ENCODE results near the gene RGS3.

Gene RGS3

DNA sequence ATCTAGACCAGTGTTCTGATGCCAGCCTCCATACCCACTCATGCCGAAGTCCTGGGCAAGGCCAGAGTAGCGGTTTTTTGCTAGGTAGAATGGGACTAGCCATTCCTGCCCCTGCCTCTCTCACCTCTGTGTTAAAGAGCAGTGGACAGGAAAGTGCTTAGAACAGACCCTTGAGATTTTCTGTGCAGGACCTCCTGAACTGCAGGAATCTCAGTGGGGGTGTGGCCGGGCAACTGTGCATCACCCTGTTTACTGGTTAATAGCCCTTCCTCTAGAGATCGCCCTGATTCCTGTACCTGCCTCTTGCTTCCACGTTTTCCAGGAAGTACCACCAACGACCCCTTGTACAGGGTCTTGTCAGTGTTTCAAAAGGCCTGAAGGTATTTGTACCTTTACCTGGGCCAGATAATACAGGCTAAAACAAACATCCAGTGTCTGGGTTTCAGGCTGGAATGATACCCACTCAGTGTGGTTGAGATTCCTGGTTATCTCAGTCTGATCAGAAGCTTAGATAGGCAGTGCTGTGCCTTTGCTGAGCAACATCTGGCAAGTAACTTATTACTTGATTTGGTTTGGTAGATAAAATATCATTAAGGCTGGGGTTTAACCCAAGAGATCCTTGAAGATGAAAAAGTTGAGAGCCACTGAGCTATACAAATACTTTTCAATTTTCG, 65.9 kb downstream of the RGS3 start:
- DNase-seq (ENCODE audit: low read depth, low spot score), result no peak

DNA sequence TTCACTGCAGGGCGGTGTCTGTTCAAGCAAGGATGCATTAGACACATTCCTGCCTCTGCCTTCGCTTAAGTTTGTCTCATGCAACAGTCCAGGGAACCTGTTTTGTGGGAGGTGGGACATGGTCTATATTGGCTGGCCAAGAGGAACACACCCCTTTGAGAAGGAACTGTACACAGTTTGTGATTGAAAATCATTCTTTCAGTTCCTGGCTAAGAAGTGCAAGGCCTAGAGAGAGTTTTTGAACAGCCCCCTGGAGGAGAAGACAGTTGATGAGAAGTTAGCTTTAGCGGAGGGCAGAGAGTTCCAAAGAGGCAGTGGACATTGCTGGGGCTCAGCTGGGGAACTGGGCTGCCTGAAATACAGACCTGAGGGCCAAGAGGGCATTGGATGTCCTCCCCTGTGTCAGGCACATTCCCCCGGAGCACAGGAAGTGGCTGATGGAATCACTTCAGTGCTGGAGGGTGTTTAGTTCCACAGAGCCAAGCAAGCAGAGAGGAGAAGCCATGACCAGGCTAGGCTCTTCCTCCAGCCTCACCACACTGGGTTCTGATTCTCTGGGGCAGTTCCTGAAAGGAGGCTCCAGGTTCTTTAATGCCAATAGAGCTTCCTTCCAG, 66.6 kb downstream of the RGS3 start:
- DNase-seq (ENCODE audit: low read depth, low spot score), result no peak

DNA sequence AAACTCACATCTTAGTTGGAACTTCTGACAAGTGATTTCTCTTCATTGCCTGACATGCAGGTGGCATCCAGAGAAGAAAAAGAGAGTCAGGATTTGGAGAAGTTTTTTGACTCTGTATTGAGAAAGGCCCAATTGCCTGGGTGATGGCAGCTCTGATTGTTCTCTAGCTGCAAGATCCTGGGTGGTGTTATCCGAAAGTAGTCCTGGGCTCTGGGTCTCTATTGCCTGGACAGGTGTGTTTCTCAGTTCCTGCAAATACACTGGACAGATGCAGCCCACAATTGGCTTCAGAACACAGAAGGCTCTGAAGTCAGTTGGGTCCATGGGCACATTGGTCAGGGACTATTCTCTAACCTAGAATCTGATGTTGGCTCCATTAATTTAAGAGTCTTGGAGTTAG, 67.4 kb downstream of the RGS3 start:
- no peak for DNase-seq (ENCODE audit: low read depth, low spot score)

DNA sequence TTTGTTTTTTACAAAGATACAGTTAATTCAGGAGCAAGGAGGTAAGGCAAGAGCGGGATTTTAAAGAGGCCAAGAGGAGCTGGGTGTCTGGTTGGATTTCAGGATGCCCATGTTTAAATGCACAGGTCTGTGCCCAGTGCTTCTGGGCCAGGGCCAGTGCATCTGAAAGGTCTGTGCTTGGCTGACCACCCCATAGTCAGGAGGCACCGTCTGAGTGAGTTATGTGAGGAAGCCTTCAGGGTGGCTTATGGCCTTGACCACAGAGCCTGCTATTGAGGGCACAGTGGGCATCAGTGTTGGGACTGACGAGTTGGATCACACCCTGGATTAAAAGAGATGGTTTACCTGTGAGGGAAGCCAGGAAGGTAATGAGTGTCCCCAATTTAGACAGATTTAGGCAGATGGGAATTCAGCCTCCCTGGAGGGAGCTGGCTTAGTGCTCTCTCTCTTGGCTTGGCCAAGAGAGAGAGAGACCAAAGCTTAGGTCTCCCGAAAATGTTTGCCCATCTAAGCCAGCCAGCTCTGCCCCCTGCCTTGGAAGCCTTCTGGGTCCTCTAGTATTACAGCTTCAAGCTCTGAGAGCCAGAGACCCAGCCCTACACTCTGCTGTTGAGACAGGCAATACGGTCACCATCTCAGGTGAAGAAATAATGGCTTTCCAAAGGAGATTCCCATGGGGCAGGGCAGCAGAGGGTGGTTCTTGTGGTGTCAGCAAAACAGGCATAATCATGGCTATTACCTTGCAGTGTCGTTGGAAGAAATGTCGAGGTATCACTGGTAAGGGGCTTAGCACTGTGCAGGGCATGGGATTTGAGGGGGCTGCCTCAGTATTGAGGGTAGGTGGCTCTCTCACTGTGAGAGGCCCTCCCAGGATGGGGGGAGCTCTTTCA, 68.6 kb downstream of the RGS3 start:
- DNase-seq (ENCODE audit: low read depth, low spot score), result no peak

DNA sequence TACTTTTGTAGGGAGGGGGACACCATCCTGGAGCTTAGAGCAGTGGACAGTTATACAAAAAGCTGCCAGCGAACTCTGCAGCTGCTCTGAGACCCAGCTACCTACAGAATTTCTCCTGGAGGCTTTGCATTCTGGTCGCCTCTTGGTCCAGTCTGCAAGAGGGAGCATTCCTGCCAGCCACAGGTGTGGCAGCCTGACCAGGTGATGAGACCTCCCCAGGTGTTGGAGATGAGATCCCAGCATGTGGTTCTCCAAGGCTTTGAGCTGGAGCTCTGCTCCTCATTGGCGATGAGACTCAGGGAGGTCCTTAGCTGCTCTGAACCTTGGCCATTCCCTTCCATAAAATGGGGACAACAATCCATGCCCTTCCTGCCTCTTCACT, 69.3 kb downstream of the RGS3 start:
- DNase-seq (ENCODE audit: low read depth, low spot score), result no peak

DNA sequence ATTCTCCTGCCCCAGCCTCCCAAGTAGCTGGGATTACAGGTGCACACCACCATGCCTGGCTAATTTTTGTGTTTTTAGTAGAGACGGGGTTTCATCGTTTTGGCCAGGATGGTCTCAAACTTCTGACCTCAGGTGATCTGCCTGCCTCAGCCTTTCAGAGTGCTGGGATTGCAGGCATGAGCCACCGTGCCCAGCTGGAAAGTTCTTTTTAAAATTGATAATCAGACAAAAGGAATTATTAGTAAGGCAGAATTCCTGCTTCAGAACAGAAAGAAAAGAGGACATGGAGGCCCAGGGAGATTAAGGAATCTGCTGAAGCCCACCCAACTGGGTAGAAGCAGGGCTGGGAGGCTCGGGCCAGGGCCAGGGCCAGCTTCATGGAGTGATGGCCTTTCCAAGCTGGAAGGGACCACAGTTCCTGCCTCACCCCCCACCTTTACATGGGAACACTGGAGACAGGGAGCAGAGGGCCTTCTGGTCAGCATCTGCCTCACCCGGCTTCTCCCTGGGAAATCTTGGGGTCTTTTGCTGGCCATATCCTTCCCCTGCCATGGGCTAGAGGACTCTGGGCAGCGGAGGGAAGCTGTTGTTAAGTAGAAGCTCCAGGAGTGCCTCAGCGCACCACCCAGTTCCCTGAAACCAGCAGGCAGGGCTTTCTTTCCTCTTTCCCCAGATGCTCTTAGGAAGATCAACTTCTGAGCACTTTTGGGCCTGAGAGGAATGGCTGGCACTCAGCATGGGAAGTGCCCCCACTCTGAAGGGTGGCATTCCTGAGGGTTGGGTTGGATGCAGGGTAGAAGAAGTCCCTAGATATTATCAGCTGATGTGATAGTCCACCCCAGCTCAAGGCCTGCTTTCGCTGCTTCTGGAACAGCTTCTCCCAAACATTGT, 70.1 kb downstream of the RGS3 start:
- no peak for DNase-seq (ENCODE audit: low read depth, low spot score)

DNA sequence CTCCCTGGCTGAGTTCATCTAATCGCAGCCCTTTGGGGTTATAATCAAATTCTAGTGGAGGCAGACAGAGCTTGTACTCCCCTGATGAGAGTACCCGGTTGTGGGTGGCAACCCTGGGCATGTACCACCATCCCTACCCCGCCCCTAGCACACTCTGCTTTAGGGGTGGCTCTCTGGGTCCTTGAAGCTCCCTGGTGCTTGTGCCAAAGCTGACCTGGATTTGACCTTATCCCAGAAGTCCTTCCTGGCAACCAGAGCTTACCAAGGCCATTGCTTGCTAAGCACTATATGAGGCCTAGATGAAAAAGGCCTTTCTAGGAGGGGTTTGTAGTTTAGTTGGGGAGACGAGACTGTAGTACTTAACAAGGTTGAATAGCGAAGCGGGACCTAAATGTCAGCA, 72.2 kb downstream of the RGS3 start:
- DNase-seq (ENCODE audit: low read depth, low spot score), result no peak

DNA sequence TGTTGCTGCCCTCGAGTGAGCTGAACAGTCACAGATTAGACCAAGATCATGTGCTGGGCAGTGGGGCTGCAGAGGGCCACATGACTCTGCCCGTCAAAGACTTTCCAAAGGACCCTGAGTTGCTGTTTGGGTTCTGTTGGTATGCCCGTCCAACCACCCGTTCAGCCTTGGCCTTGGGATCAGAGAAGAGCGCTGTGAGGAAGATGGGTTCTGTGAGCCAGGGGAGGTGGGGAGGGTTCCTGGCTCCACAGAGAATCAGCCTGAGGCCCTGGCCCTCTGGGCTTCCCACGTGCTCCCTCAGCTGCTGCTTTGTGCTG, 72.6 kb downstream of the RGS3 start:
- no peak for DNase-seq (ENCODE audit: low read depth, low spot score)

DNA sequence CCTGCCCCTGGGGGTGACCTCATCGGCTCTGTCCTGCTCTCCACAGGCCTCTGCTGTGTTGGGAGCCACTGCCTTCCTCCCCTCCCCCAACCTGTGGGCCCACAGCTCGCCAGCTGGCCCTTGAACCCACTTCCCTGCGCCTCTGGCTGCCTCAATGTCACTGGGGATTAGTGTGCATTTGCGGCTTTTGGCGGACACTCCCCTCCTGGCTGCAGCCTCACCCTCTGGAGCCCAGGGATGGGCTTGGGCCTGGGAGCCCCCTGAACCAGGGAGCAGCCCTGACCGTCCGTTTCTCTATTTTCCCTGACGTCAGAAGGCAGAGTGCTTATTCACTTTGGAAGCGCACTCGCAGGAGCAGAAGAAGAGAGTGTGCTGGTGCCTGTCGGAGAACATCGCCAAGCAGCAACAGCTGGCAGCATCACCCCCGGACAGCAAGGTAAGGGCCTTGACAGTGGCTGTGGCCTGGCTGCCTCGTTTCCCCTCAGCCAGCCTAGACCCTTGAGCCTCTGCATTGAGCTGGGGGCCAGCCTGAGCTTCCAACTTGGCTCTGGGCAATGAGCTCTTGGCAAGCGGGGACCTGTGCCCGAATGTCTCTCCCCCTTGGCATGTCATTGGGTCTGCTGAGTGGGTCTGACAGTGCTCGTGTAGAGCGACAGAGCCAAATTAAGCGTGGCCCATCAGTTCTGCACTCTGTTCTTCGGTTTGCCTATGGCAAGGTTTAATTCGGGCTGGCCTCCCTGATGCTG, 73.1 kb downstream of the RGS3 start:
- no peak for DNase-seq (ENCODE audit: low read depth, low spot score)

DNA sequence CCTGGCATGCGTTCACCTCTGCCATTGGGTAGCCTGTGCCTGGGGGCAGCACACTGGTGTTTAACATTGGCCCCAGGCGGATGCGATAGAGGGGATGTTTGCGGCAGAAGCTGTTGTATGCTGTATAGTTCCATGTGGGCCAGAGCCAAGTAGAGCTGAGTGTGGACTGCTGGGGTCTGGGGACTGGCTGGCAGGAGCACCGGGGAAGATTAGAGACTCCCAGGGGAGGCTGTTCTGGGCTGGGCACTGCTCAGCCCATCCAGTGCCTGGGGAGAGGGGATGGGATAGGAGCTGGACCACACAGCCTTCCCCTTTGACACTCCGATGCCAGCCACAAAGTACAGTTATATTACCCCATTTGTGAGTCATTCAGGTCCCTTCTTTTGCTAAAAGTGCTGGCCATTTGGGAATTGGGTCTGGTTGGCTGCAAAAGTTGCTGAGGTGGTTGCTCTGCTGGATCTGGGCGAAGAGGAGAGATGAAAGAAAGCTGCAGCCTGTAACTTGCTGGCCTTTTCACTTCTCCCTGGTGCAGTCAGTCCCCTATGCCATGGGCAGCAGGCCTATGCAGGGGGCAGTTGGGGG, 73.8 kb downstream of the RGS3 start:
- DNase-seq (ENCODE audit: low read depth, low spot score), result no peak

DNA sequence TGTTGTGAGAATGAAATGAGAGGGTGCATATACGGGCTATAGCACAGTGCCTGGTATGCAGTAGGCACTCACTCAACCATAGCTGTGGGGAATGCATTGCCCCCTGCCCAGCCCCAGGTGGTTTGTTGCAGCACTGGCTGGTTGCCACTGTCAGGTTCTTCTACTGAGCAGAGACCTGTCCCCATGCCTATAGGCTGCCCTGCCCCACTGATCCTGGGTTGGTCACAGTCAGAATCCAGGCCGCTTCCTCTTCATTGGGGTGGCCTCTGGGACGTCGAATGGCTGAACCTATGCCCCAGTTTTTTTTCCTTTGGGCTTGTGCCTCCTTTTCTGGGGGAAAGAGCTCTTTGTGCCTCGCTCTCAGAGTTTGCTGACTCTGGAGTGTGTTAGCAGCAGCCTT, 74.6 kb downstream of the RGS3 start:
- no peak for DNase-seq (ENCODE audit: low read depth, low spot score)

DNA sequence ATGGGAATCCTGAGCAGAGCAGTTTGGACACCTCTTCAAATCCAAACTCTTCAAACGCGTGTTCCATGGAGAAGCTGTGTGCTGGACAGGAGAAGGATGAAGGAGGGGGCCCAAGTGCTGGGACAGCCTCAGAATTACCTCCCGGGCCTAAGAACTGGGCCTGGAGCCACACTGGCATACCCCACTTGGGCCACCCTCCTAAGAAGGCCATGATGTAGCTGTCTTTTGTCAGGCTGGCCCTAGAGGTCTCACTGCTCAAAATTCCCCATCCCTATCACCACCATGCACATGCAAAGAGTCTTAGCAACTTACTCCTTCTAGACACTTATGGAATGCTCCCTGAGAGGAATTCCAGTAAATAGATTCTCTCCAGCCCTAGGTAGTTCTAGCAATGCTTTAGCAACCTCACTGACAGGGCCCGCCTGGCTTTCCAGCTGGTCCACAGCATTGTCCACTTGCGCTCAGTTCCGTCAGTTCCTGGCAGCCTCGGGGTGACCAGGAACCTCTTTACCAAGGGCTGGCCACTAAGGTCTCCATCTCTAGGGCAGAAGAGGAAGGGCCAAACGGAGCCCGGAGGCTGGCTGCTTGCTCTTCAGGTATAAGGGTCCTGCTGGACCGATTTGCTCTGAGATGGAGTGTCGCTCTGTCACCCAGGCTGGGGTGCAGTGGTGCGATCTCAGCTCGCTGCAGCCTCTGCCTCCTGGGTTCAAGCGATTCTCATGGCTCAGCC, 75.3 kb downstream of the RGS3 start:
- no peak for DNase-seq (ENCODE audit: low read depth, low spot score)

DNA sequence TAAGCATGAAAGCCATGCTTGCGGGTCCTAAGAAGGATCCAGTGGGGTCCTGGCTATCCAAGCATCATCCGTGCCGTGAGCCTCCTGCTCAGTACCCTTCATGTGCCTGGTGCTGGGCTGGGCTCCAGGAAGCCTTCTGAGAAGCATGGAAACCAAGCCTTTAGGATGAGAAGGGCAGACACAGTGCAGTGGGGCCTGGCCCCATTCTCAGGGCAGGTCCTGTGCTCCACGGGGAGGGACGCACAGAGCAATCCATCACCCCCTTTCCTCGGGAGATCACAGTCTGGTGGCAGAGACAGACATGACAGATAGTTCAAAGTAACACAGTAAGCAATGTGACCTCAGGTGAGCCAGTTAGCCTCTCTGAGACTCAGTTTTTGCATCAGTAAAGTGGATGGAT, 76.9 kb downstream of the RGS3 start:
- DNase-seq (ENCODE audit: low read depth, low spot score), result no peak

DNA sequence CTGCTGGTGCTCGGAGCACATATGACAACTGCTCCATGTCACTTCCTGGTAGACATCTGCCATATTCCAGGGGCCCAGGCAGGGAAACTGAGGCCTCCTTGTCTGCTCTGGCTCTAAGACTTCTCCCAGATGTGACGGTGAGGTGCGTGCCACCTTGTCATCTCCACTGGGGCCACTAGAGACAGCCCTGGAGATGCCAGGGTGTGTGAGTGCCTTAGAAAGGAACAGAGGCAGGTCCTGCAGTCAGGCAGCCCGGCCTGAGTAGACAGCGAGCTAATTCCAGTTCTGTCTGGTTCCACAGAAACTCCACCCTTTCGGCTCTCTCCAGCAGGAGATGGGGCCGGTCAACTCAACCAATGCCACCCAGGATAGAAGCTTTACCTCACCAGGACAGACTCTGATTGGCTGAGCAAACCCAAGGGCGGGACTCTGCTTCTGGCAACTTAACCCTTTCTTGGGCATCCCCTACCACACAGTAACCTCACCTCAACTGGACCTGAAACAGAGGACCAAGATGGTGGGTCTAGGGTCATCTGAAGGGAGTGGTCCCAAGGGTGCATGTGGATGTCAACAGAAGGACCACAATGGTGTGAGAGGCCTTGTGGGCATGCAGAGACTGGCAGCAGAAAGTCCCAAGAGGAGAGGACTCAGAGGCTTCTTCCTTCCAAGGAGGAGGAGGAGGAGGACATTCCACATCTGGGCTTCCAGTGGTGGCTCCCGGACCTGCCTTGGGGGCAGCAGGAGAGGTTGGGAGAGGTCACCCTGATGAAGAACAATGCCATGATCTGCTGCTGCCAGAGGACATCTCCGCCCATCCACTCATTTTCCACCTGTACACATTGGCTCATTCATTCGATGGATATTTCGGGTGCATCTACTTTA, 77.7 kb downstream of the RGS3 start:
- DNase-seq (ENCODE audit: low read depth, low spot score), result no peak

DNA sequence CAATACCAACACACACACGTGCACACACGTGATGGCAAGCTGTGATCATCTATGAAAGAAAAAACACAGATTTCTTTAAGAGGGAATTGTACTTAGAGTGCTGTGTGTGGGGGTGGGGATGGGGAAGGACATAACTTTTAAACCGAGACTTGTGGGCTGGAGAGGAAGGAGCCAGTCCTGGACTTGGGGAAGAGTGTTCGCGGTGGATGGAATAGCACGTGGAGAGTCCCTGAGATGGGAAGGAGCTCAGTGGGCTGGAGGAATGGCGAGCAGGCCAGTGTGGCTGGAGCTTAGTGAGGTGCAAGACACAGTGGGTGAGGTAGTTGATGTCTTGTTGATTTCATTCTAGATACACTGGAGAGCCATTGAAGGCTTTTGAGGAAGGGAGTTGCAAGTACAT, 78.5 kb downstream of the RGS3 start:
- no peak for DNase-seq (ENCODE audit: low read depth, low spot score)

DNA sequence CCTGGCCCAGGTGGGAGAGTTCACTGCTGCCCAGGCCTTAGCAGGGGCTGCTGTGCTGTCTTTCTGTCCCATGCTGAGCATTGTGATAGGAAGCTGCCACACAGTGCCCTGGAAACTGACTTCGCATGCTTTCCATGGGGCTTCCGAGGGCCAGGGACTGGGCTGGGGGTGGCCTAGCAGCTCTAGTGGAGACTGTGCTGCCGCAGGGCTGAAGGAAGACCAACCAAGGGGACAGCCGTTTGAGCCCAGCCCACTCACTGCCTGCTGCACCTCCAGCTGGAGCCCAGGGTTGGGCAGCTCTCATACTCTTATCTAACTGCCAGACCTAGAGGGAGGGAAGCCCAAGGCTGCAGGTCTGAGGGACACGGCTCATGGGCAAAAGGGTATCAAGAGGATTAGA, 79.2 kb downstream of the RGS3 start:
- DNase-seq (ENCODE audit: low read depth, low spot score), result no peak

DNA sequence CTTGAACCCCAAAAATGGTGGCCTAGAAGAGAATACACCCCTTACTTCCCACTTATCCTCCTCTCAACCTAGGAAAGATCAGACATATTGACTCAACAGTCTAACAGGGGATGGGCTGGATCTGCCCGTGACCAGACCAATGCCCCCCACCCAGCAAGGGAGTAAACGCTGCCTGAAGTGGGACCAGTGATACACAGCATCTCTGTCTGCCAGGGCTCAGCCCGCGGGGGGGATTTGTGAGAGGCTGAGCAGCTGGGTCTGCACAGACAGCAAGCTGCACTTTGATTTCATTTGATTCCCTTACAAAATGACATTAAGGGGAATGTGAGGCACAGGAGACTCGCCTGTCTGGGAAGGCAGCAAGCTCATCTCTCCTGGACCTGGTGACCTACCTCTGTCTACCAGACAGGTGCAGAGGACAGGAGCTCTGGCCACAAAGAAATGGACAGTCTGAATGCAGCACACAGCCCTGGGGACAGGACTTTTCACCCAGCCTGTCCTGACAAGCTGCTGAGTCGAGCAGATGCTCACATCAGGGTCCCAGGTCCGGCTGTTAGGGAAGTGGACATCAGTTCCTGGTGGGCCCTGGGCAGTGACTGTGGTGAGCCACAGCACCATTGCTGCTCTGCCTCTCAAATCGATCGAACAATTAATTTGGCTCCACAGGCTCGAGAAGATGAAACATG, 79.9 kb downstream of the RGS3 start:
- DNase-seq (ENCODE audit: low read depth, low spot score), result no peak

DNA sequence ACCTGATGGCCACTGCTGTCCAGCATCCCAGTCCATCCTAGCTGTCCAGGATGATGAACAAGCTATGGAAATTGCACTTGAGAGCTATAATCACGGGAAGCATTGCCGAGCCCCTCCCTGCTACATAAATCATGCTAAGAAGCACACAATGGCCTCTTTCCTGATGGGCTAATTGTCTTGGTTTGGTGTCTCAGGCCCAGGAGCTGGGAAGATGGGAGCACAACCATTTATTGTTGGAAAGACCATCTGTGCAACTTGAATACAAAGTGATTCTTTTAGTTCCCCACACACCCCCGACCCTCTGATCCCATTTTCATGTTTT, 80.4 kb downstream of the RGS3 start:
- DNase-seq (ENCODE audit: low read depth, low spot score), result no peak

DNA sequence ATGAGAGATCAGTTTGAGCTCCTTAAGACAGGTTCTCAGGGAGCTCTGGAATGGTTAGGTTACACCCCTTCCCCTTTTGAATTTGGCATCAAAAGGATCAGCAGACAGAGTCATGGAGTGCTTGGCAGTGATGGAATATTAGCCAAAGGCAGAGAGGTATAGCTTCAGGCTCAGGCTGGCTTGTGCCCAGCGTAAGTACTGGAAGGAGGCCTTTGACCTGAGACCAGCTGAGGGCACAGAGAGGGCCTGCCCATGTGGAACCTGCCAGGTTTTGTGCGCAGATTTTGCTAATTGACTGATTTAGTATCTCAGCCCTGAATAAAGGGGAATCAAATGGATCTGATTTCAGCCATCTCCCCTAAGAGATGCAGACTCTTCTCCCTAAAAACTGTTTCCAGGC, 81.5 kb downstream of the RGS3 start:
- DNase-seq (ENCODE audit: low read depth, low spot score), result no peak

Measured in activated naive CD8-positive, alpha-beta T cell treated with anti-CD3 and anti-CD28 coated beads, Interleukin-2, amount 50 U/mL, for 16 hours (primary cell).